H1 (cell line): ENCODE data around the gene SNAI1. TPM values are rescaled to one million over a fixed set of nuclear protein-coding genes. Genes with fewer than 3 reads are reported as not detected.

Experiments
- CTCF ChIA-PET: fragments of 300-600 bp; sonication (Branson Sonifier 250); formaldehyde crosslinking; loops from one replicate; lab custom pipeline; 2021; ENCODE audit not compliant: partially characterized antibody; lab: Charles Lee
- POLR2A ChIA-PET: fragments of 300-600 bp; sonication (Branson Sonifier 250); formaldehyde crosslinking; loops from one replicate; lab custom pipeline; 2021; ENCODE audit warnings: inconsistent platforms; ENCODE audit not compliant: partially characterized antibody; lab: Charles Lee
- DNase-seq, 2 experiments: peaks; one replicate each; pipeline versions ENCODE4 v3.0.0 to v3.0.0-alpha.2; 2010 to 2022; ENCODE audit warnings: low spot score in 2 of 2, low read depth in 1 of 2, mixed read lengths in 1 of 2
- FAIRE-seq: peaks from 2 replicates; lab custom pipeline; 2011; peaks lifted over from hg19 to GRCh38; lab: Jason Lieb, UNC
- H2AFZ ChIP-seq: 2 replicates; pipeline ENCODE4 v1.8.1; 2012; ENCODE audit warnings: low read length, inconsistent platforms
- H2AK5ac ChIP-seq: 2 replicates; pipeline ENCODE4 v1.6.1; 2013; ENCODE audit warnings: low read depth, low read length
- H2BK120ac ChIP-seq: replicated peaks from 2 replicates; pipeline ENCODE3; 2013; ENCODE audit warnings: low read depth, low read length, inconsistent platforms
- H2BK12ac ChIP-seq: 2 replicates; pipeline ENCODE4 v1.6.1; 2013; ENCODE audit warnings: low read depth, low read length
- H2BK15ac ChIP-seq: 2 replicates; pipeline ENCODE4 v1.6.1; 2013; ENCODE audit warnings: low read length
- H2BK20ac ChIP-seq: 2 replicates; pipeline ENCODE4 v1.6.1; 2013; ENCODE audit warnings: low read length
- H2BK5ac ChIP-seq: 2 replicates; pipeline ENCODE4 v1.6.1; 2013; ENCODE audit warnings: low read depth, low read length
- H3K14ac ChIP-seq: 2 replicates; pipeline ENCODE4 v1.6.1; 2013; ENCODE audit warnings: inconsistent platforms; ENCODE audit not compliant: insufficient read length
- H3K18ac ChIP-seq: 2 replicates; pipeline ENCODE4 v1.6.1; 2013; ENCODE audit warnings: low read length; ENCODE audit errors: extremely low read depth
- H3K23ac ChIP-seq: 2 replicates; pipeline ENCODE4 v1.6.1; 2013; ENCODE audit warnings: inconsistent platforms; ENCODE audit not compliant: insufficient read length
- H3K23me2 ChIP-seq: 2 replicates; pipeline ENCODE4 v1.6.1; 2013; ENCODE audit warnings: low read depth, low read length
- H3K27ac ChIP-seq: 2 replicates; pipeline ENCODE4 v1.6.1; 2011; ENCODE audit warnings: low read depth, low read length, inconsistent platforms
- H3K27me3 ChIP-seq, 4 experiments: replicated peaks in 1 of 4; 1 replicate in 1 of 4; 2 replicates in 3 of 4; pipeline versions ENCODE4 v1.6.1 to v1.8.1; 2011 to 2013; ENCODE audit warnings: low read length in 3 of 4, mild to moderate bottlenecking in 3 of 4, inconsistent platforms in 2 of 4, mixed read lengths in 2 of 4, moderate library complexity in 1 of 4; ENCODE audit not compliant: control insufficient read depth in 3 of 4, insufficient read depth in 3 of 4; ENCODE audit errors: extremely low read depth in 1 of 4
- H3K36me3 ChIP-seq, 4 experiments: 2 replicates each; pipeline versions ENCODE4 v1.6.1 to v1.8.1; 2011 to 2013; ENCODE audit warnings: mild to moderate bottlenecking in 4 of 4, low read length in 3 of 4, moderate library complexity in 2 of 4, control low read depth in 1 of 4, inconsistent platforms in 1 of 4; ENCODE audit not compliant: insufficient read depth in 4 of 4, control insufficient read depth in 2 of 4
- H3K4ac ChIP-seq: replicated peaks from 2 replicates; pipeline ENCODE3; 2013; ENCODE audit warnings: low read length, low read depth, mixed read lengths, inconsistent platforms; ENCODE audit not compliant: insufficient read length
- H3K4me1 ChIP-seq, 4 experiments: replicated peaks in 1 of 4; 1 replicate in 1 of 4; 2 replicates in 3 of 4; pipeline versions ENCODE4 v1.6.1 to v1.8.1; 2011 to 2013; ENCODE audit warnings: low read length in 3 of 4, inconsistent platforms in 2 of 4, mixed read lengths in 1 of 4; ENCODE audit not compliant: insufficient read depth in 4 of 4, control insufficient read depth in 3 of 4
- H3K4me2 ChIP-seq, 2 experiments: 2 replicates each; pipeline versions ENCODE4 v1.6.1 to v1.8.1; 2011 to 2013; ENCODE audit warnings: low read depth in 2 of 2, low read length in 2 of 2, control low read depth in 1 of 2, inconsistent platforms in 1 of 2, mild to moderate bottlenecking in 1 of 2; ENCODE audit not compliant: insufficient read depth in 1 of 2
- H3K4me3 ChIP-seq, 4 experiments: fragments of 200-600, 300-600 bp in 1 of 4; sonication (generic), shearing (Covaris generic), sonication (Bioruptor Twin) in 1 of 4; 2 replicates each; pipeline versions ENCODE4 v1.5.1 to v1.8.1; 2011 to 2016; ENCODE audit warnings: low read length in 4 of 4, low read depth in 3 of 4, control low read depth in 2 of 4, inconsistent platforms in 2 of 4, mild to moderate bottlenecking in 2 of 4, mixed read lengths in 1 of 4, moderate library complexity in 1 of 4; ENCODE audit not compliant: insufficient read depth in 2 of 4; ENCODE audit errors: extremely low read depth in 1 of 4
- H3K56ac ChIP-seq: replicated peaks from 2 replicates; pipeline ENCODE3; 2013; ENCODE audit warnings: low read depth, mild to moderate bottlenecking, mixed read lengths, low read length, inconsistent platforms; ENCODE audit not compliant: insufficient read length
- H3K79me1 ChIP-seq: 2 replicates; pipeline ENCODE4 v1.6.1; 2013; ENCODE audit warnings: low read depth, low read length, control low read depth
- H3K79me2 ChIP-seq, 2 experiments: 2 replicates each; pipeline versions ENCODE4 v1.6.1 to v1.8.1; 2012 to 2013; ENCODE audit warnings: low read length in 2 of 2, mild to moderate bottlenecking in 2 of 2, inconsistent platforms in 1 of 2; ENCODE audit not compliant: insufficient read depth in 2 of 2, control insufficient read depth in 1 of 2
- H3K9ac ChIP-seq, 4 experiments: replicated peaks in 1 of 4; 1 replicate in 1 of 4; 2 replicates in 3 of 4; pipeline versions ENCODE4 v1.6.1 to v1.8.1; 2011 to 2013; ENCODE audit warnings: low read depth in 3 of 4, low read length in 3 of 4, control low read depth in 2 of 4, mild to moderate bottlenecking in 2 of 4, moderate library complexity in 2 of 4, inconsistent platforms in 1 of 4; ENCODE audit errors: extremely low read depth in 1 of 4
- H3K9me3 ChIP-seq, 2 experiments: 2 replicates each; pipeline versions ENCODE4 v1.6.1 to v1.8.1; 2012 to 2013; ENCODE audit warnings: mild to moderate bottlenecking in 2 of 2, moderate library complexity in 2 of 2, control low read depth in 1 of 2, inconsistent platforms in 1 of 2, low read depth in 1 of 2, low read length in 1 of 2, mixed read lengths in 1 of 2; ENCODE audit not compliant: insufficient read depth in 2 of 2
- H4K20me1 ChIP-seq, 2 experiments: replicated peaks in 1 of 2; 2 replicates each; pipeline versions ENCODE3 to v1.8.1; 2011 to 2013; ENCODE audit warnings: inconsistent platforms in 2 of 2, low read length in 2 of 2, mild to moderate bottlenecking in 1 of 2; ENCODE audit not compliant: insufficient read depth in 2 of 2, control insufficient read depth in 1 of 2
- H4K5ac ChIP-seq: 2 replicates; pipeline ENCODE4 v1.6.1; 2013; ENCODE audit warnings: low read length, low read depth, mixed read lengths, inconsistent platforms; ENCODE audit not compliant: insufficient read length
- H4K8ac ChIP-seq: 2 replicates; pipeline ENCODE4 v1.8.0; 2013; ENCODE audit warnings: mild to moderate bottlenecking, moderate library complexity, low read length, inconsistent platforms; ENCODE audit not compliant: insufficient read depth; ENCODE audit errors: extremely low read depth
- H4K91ac ChIP-seq: replicated peaks from 2 replicates; pipeline ENCODE3; 2013; ENCODE audit warnings: low read length, mixed read lengths, inconsistent platforms; ENCODE audit not compliant: insufficient read length
- ATF2 ChIP-seq: IDR thresholded peaks from 2 replicates; pipeline ENCODE4 v1.6.1; 2012; ENCODE audit warnings: low read length, inconsistent platforms
- BACH1 ChIP-seq: IDR thresholded peaks from 2 replicates; pipeline ENCODE4 v1.6.1; 2012; ENCODE audit warnings: low read length, improper control_type of control experiment
- CBX8 ChIP-seq: fragments of 300-800, 300-1000 bp; sonication (generic); IDR thresholded peaks from 2 replicates; pipeline ENCODE4 v1.7.1; 2016; ENCODE audit warnings: low read depth, low read length, borderline replicate concordance
- CREB1 ChIP-seq: IDR thresholded peaks from 2 replicates; pipeline ENCODE4 v1.6.1; 2012; ENCODE audit warnings: inconsistent platforms
- POLR2A ChIP-seq, 2 experiments: IDR thresholded peaks; 1 replicate in 1 of 2; 2 replicates in 1 of 2; pipeline ENCODE4 v1.6.1; 2011; ENCODE audit warnings: low read depth in 2 of 2, low read length in 2 of 2, mild to moderate bottlenecking in 2 of 2; ENCODE audit errors: control extremely low read depth in 1 of 2
- SAP30 ChIP-seq: fragments of 300-600 bp; sonication (generic); IDR thresholded peaks from 2 replicates; pipeline ENCODE4 v1.7.1; 2012; ENCODE audit warnings: low read length, moderate library complexity, mild to moderate bottlenecking, inconsistent platforms; ENCODE audit not compliant: insufficient read depth, insufficient replicate concordance
- SP2 ChIP-seq: IDR thresholded peaks from 2 replicates; pipeline ENCODE4 v1.6.1; 2012; ENCODE audit warnings: mild to moderate bottlenecking, low read length, inconsistent platforms
- SP4 ChIP-seq: IDR thresholded peaks from 2 replicates; pipeline ENCODE4 v1.6.1; 2012; ENCODE audit warnings: low read length, inconsistent platforms
- TAF1 ChIP-seq: IDR thresholded peaks from 2 replicates; pipeline ENCODE4 v1.6.1; 2011; ENCODE audit warnings: mild to moderate bottlenecking, low read depth, low read length
- TEAD4 ChIP-seq: IDR thresholded peaks from 2 replicates; pipeline ENCODE4 v1.6.1; 2012; ENCODE audit warnings: low read depth, low read length, inconsistent platforms, mixed read lengths
- USF2 ChIP-seq: IDR thresholded peaks from 2 replicates; pipeline ENCODE4 v1.6.1; 2011; ENCODE audit warnings: low read length, improper control_type of control experiment
- YY1 ChIP-seq: IDR thresholded peaks from 2 replicates; pipeline ENCODE4 v1.6.1; 2011; ENCODE audit warnings: low read depth, mild to moderate bottlenecking, low read length
- WGBS, 2 experiments: shearing (Covaris generic) in 1 of 2; methylation state at CpG; one replicate each; pipeline versions ENCODE4 v1.1.6 to v1.1.7; 2013 to 2015; ENCODE audit warnings: low lambda C conversion rate in 2 of 2, mixed read lengths in 2 of 2, inconsistent platforms in 1 of 2, low coverage in 1 of 2, missing lambda C conversion rate in 1 of 2; ENCODE audit not compliant: insufficient replicate concordance in 2 of 2, insufficient coverage in 1 of 2, insufficient read length in 1 of 2; ENCODE audit errors: extremely low coverage in 1 of 2, missing lambda C conversion rate in 1 of 2; 5-methylcytosine and 5-hydroxymethylcytosine counted together
- polyA plus RNA-seq, 7 experiments: library from polyadenylated mRNA; depleted of rRNA in 3 of 7; stranded (reverse) in 5 of 7; unstranded in 2 of 7; fragments of >200 nt in 5 of 7; fragments of 200-250 nt in 2 of 7; gene quantifications; 1 replicate in 5 of 7; 2 replicates in 1 of 7; 4 replicates in 1 of 7; pipeline versions ENCODE4 v1.2.1 to v1.2.3, GENCODE V29; 2011 to 2013; ENCODE audit warnings: missing spikeins in 2 of 7, mixed read lengths in 2 of 7
- total RNA-seq: library from RNA; stranded (reverse); fragmentation: NEBNext Ultra II Directional; extraction: Animal tissue kit (Norgen Biotek cat#: 25700); gene quantifications from 2 replicates; pipeline ENCODE4 v1.2.1, GENCODE V29; 2021

Gene SNAI1
- total and polyA plus RNA-seq, 2 of the 8 experiments (the other 6 are each of a cell fraction or from before 2014, with no cell fraction given): 6.5 to 8.0 TPM

- Histone ChIP-seq H3K79me2 (peaks cover 17 to 43% of the 10 kb centered on the region in 2 experiments), H2BK12ac (no peak overlapping the region), H3K18ac (no peak overlapping the region), H4K20me1 (peaks cover 4 to 8% of the 10 kb centered on the region in 2 experiments), H3K56ac (no peak overlapping the region), H3K4ac (no peak overlapping the region), H3K4me3 (peak overlapping the region in 1 of 4 experiments; percentile 99; a peak in 2 of 8 replicates), H3K4me1 (peaks cover 3 to 14% (median 8%) of the 10 kb centered on the region in 4 experiments; a peak in 5 of 7 replicates), H3K36me3 (peaks cover 0 to 6% (median 0%) of the 10 kb centered on the region in 4 experiments; a peak in 2 of 8 replicates), H4K5ac (no peak overlapping the region), H2BK120ac (no peak overlapping the region), H2AFZ (no peak overlapping the region), H3K9ac (no peak overlapping the region; a peak in 1 of 7 replicates), H3K14ac (no peak overlapping the region), H4K91ac (no peak overlapping the region), H3K23me2 (peaks cover 7% of the 10 kb centered on the region; the same call in 1 of the 2 replicates), H3K23ac (no peak overlapping the region), H4K8ac (no peak overlapping the region; the same call in 1 of the 2 replicates), H2BK20ac (no peak overlapping the region), H3K4me2 (peak overlapping the region in 1 of 2 experiments; percentile 10; a peak in 1 of 4 replicates), H3K27ac (no peak overlapping the region), H2BK15ac (no peak overlapping the region), H2AK5ac (no peak overlapping the region), H3K79me1 (peaks cover 10% of the 10 kb centered on the region), H3K27me3 (no peaks in the 10 kb centered on the region), H2BK5ac (no peak overlapping the region), H3K9me3 (no peaks in the 10 kb centered on the region)
- no peak for FAIRE-seq
- POLR2A ChIA-PET: interaction anchor here (1.6 to 1.7 kb wide), 3 partner anchors 15 to 47 kb away, joined by 4 to 5 read pairs (median 5); partner anchors contain the start of gene SNAI1
- no peak for DNase-seq
- WGBS, 2 experiments: 86% methylated on average over 14 of the region's 21 CpGs; no CpG with 5 or more reads in 1 of the 2 experiments
- CTCF ChIA-PET: interaction anchor here (1.1 to 1.5 kb wide), 2 partner anchors 21 to 29 kb away, joined by 3 to 10 read pairs; no protein-coding TSS in a partner anchor
- TF ChIP-seq TEAD4 (no peak), USF2 (no peak), BACH1 (no peak), POLR2A (IDR thresholded peaks at IDR 0.05; ENCODE audit: control extremely low read depth in 1 of 2, low read depth in 2 of 2, low read length in 2 of 2) (no peak), YY1 (no peak), SAP30 (no peak), CREB1 (no peak), TAF1 (no peak), SP2 (no peak), SP4 (no peak), ATF2 (no peak), CBX8 (no peak)
These were observed 47.0 kb upstream of the SNAI1 start for GRCh38 chr20:49935746-49936152.
